ACC112 (cell line): Measurements from ENCODE around the gene OSTN.
A peak's percentile ranks its signal among the peaks of the same experiment; 100 is the strongest.

ENCODE experiments used
- H2AFZ ChIP-seq: fragments of 200-600 bp; sonication (generic); one replicate; pipeline ENCODE4 v1.6.0; 2017; ENCODE audit warnings: antibody characterized with exemption, low read length; ENCODE audit not compliant: unreplicated experiment
- H3K27ac ChIP-seq: fragments of 200-600 bp; sonication (generic); 2 replicates; pipeline ENCODE4 v1.5.1; 2014; ENCODE audit warnings: low read depth, mild to moderate bottlenecking, antibody characterized with exemption, low read length, moderate library complexity
- H3K27me3 ChIP-seq: fragments of 200-600 bp; sonication (generic); 2 replicates; pipeline ENCODE4 v1.6.1; 2014; ENCODE audit warnings: mild to moderate bottlenecking, antibody characterized with exemption, low read length, moderate library complexity, mixed read lengths; ENCODE audit not compliant: insufficient read depth
- H3K36me3 ChIP-seq: fragments of 200-600 bp; sonication (generic); 2 replicates; pipeline ENCODE4 v1.6.1; 2016; ENCODE audit warnings: mild to moderate bottlenecking, antibody characterized with exemption, low read length, moderate library complexity, mixed read lengths; ENCODE audit not compliant: insufficient read depth
- H3K4me1 ChIP-seq: fragments of 200-600 bp; sonication (generic); one replicate; pipeline ENCODE4 v1.6.1; 2016; ENCODE audit warnings: low read length, mixed read lengths; ENCODE audit not compliant: insufficient read depth, unreplicated experiment, control insufficient read depth
- H3K4me3 ChIP-seq: fragments of 200-600 bp; sonication (generic); 2 replicates; pipeline ENCODE4 v1.5.1; 2014; ENCODE audit warnings: mild to moderate bottlenecking, low read depth, low read length
- H3K79me2 ChIP-seq: fragments of 200-600 bp; sonication (generic); one replicate; pipeline ENCODE4 v1.6.0; 2016; ENCODE audit warnings: low read length; ENCODE audit not compliant: control insufficient read depth, unreplicated experiment, insufficient read depth

The OSTN gene

GRCh38 chr3:191290311-191291025, 91.4 kb downstream of the OSTN start:
- H3K27me3 ChIP-seq, result no peaks in the 10 kb centered on the region
- no peaks in the 10 kb centered on the region for H3K36me3 ChIP-seq
- H3K27ac ChIP-seq, result peak overlapping the region; percentile 67
- no peaks in the 10 kb centered on the region for H3K79me2 ChIP-seq
- peak overlapping the region; percentile 96 for H2AFZ ChIP-seq
- no peaks in the 10 kb centered on the region for H3K4me1 ChIP-seq
- peak overlapping the region; percentile 70 for H3K4me3 ChIP-seq

- H3K36me3 ChIP-seq, result no peaks in the 10 kb centered on the region
- no peak overlapping the region for H2AFZ ChIP-seq
- H3K4me3 ChIP-seq, result no peak overlapping the region
- H3K27ac ChIP-seq, result no peak overlapping the region
- H3K27me3 ChIP-seq, result no peaks in the 10 kb centered on the region
- no peaks in the 10 kb centered on the region for H3K4me1 ChIP-seq
- no peaks in the 10 kb centered on the region for H3K79me2 ChIP-seq
Observed at GRCh38 chr3:191292243-191293015, 93.4 kb downstream of the OSTN start.

- Histone ChIP-seq H3K27ac (no peak overlapping the region), H2AFZ (no peak overlapping the region), H3K4me1 (no peaks in the 10 kb centered on the region), H3K4me3 (no peak overlapping the region), H3K36me3 (no peaks in the 10 kb centered on the region), H3K27me3 (no peaks in the 10 kb centered on the region), H3K79me2 (no peaks in the 10 kb centered on the region)
Observed at GRCh38 chr3:191294291-191294690, 95.2 kb downstream of the OSTN start.

GRCh38 chr3:191296041-191296541, 97.0 kb downstream of the OSTN start:
- Histone ChIP-seq H3K4me1 (no peaks in the 10 kb centered on the region), H3K27me3 (no peaks in the 10 kb centered on the region), H3K36me3 (no peaks in the 10 kb centered on the region), H3K4me3 (no peak overlapping the region), H2AFZ (no peak overlapping the region), H3K79me2 (no peaks in the 10 kb centered on the region), H3K27ac (no peak overlapping the region)

GRCh38 chr3:191298846-191299245, 99.8 kb downstream of the OSTN start:
- no peaks in the 10 kb centered on the region for H3K4me1 ChIP-seq
- no peak overlapping the region for H3K4me3 ChIP-seq
- H3K36me3 ChIP-seq, result no peaks in the 10 kb centered on the region
- no peak overlapping the region for H3K27ac ChIP-seq
- no peaks in the 10 kb centered on the region for H3K27me3 ChIP-seq
- no peaks in the 10 kb centered on the region for H3K79me2 ChIP-seq
- H2AFZ ChIP-seq, result no peak overlapping the region

- Histone ChIP-seq H3K4me3 (no peak overlapping the region), H3K27ac (no peak overlapping the region), H3K36me3 (no peaks in the 10 kb centered on the region), H3K79me2 (no peaks in the 10 kb centered on the region), H3K27me3 (no peaks in the 10 kb centered on the region), H2AFZ (no peak overlapping the region), H3K4me1 (no peaks in the 10 kb centered on the region)
Observed at GRCh38 chr3:191300422-191300821, 101.4 kb downstream of the OSTN start.

GRCh38 chr3:191301017-191301416, 102.0 kb downstream of the OSTN start:
- H3K79me2 ChIP-seq, result no peaks in the 10 kb centered on the region
- no peaks in the 10 kb centered on the region for H3K27me3 ChIP-seq
- H3K4me3 ChIP-seq, result no peak overlapping the region
- H3K36me3 ChIP-seq, result no peaks in the 10 kb centered on the region
- H3K27ac ChIP-seq, result no peak overlapping the region
- no peak overlapping the region for H2AFZ ChIP-seq
- H3K4me1 ChIP-seq, result no peaks in the 10 kb centered on the region

GRCh38 chr3:191301782-191302411, 102.9 kb downstream of the OSTN start:
- no peaks in the 10 kb centered on the region for H3K79me2 ChIP-seq
- no peaks in the 10 kb centered on the region for H3K4me1 ChIP-seq
- H3K27me3 ChIP-seq, result no peaks in the 10 kb centered on the region
- no peak overlapping the region for H2AFZ ChIP-seq
- no peak overlapping the region for H3K4me3 ChIP-seq
- no peaks in the 10 kb centered on the region for H3K36me3 ChIP-seq
- no peak overlapping the region for H3K27ac ChIP-seq

GRCh38 chr3:191302451-191302850, 103.4 kb downstream of the OSTN start:
- Histone ChIP-seq H3K4me1 (no peaks in the 10 kb centered on the region), H3K27me3 (no peaks in the 10 kb centered on the region), H3K79me2 (no peaks in the 10 kb centered on the region), H3K36me3 (no peaks in the 10 kb centered on the region), H3K4me3 (no peak overlapping the region), H2AFZ (no peak overlapping the region), H3K27ac (no peak overlapping the region)

GRCh38 chr3:191303596-191303995, 104.6 kb downstream of the OSTN start:
- no peaks in the 10 kb centered on the region for H3K4me1 ChIP-seq
- H2AFZ ChIP-seq, result no peak overlapping the region
- no peaks in the 10 kb centered on the region for H3K79me2 ChIP-seq
- H3K4me3 ChIP-seq, result no peak overlapping the region
- no peak overlapping the region for H3K27ac ChIP-seq
- H3K27me3 ChIP-seq, result no peaks in the 10 kb centered on the region
- H3K36me3 ChIP-seq, result no peaks in the 10 kb centered on the region
